Endothelial cell of umbilical vein (primary cell): Measurements from ENCODE around the gene ZC3HAV1. TPM values are rescaled to one million over a fixed set of nuclear protein-coding genes. Genes with fewer than 3 reads are reported as not detected.
A peak's percentile ranks its signal among the peaks of the same experiment; 100 is the strongest.

Source experiments
- BruUV-seq: library from RNA; stranded (reverse); fragments of 400-500 nt; replicated peaks from 2 replicates; lab custom pipeline; 2021; lab: Mats Ljungman, UMichigan
- CTCF ChIA-PET: fragments of 300-600, 350-600 bp; sonication (Branson Sonifier 250); formaldehyde crosslinking; loops from one replicate; lab custom pipeline; 2021; ENCODE audit warnings: antibody characterized with exemption, inconsistent platforms; lab: Charles Lee
- POLR2A ChIA-PET: fragments of 300-600, 350-600 bp; sonication (Branson Sonifier 250); formaldehyde crosslinking; loops from one replicate; lab custom pipeline; 2021; ENCODE audit warnings: antibody characterized with exemption, inconsistent platforms; lab: Charles Lee
- DNase-seq: peaks from one replicate; pipeline ENCODE4 v3.0.0-alpha.2; 2011; ENCODE audit warnings: low read depth, low spot score
- FAIRE-seq: peaks from 2 replicates; lab custom pipeline; 2011; peaks lifted over from hg19 to GRCh38; lab: Jason Lieb, UNC
- H2AFZ ChIP-seq: 2 replicates; pipeline ENCODE4 v1.6.0; 2012; ENCODE audit warnings: low read depth, low read length, control low read depth, inconsistent platforms
- H3K27ac ChIP-seq: 2 replicates; pipeline ENCODE4 v1.5.1; 2011; ENCODE audit warnings: low read depth, mild to moderate bottlenecking, control low read depth, low read length, moderate library complexity; ENCODE audit not compliant: insufficient read depth
- H3K27me3 ChIP-seq, 2 experiments: 2 replicates each; pipeline versions ENCODE4 v1.6.0 to v1.6.1; 2011; ENCODE audit warnings: low read length in 2 of 2, mixed read lengths in 1 of 2; ENCODE audit not compliant: control insufficient read depth in 2 of 2, insufficient read depth in 2 of 2
- H3K36me3 ChIP-seq, 2 experiments: 2 replicates in 1 of 2; 3 replicates in 1 of 2; pipeline ENCODE4 v1.5.1; 2011; ENCODE audit warnings: low read length in 2 of 2, mild to moderate bottlenecking in 1 of 2, moderate library complexity in 1 of 2; ENCODE audit not compliant: control insufficient read depth in 2 of 2, insufficient read depth in 2 of 2; ENCODE audit errors: extremely low read depth in 1 of 2
- H3K4me1 ChIP-seq: 3 replicates; pipeline ENCODE4 v1.5.1; 2011; ENCODE audit warnings: mild to moderate bottlenecking, low read length; ENCODE audit not compliant: control insufficient read depth, insufficient read depth; ENCODE audit errors: extremely low read depth
- H3K4me2 ChIP-seq: 2 replicates; pipeline ENCODE4 v1.6.1; 2011; ENCODE audit warnings: low read length, control low read depth, mixed read lengths; ENCODE audit not compliant: insufficient read depth
- H3K4me3 ChIP-seq, 3 experiments: fragments of 200-600 bp in 1 of 3; sonication (generic), shearing (Covaris generic) in 1 of 3; replicated peaks in 1 of 3; 2 replicates each; pipeline ENCODE4 v1.5.1; 2011 to 2016; ENCODE audit warnings: control low read depth in 3 of 3, low read length in 3 of 3, mild to moderate bottlenecking in 2 of 3, inconsistent platforms in 1 of 3, low read depth in 1 of 3, moderate library complexity in 1 of 3; ENCODE audit not compliant: insufficient read depth in 1 of 3
- H3K79me2 ChIP-seq: 2 replicates; pipeline ENCODE4 v1.6.0; 2012; ENCODE audit warnings: low read length, inconsistent platforms; ENCODE audit not compliant: control insufficient read depth, insufficient read depth
- H3K9ac ChIP-seq: replicated peaks from 2 replicates; pipeline ENCODE3; 2011; ENCODE audit warnings: low read length, control low read depth; ENCODE audit not compliant: insufficient read depth; ENCODE audit errors: extremely low read depth
- H3K9me1 ChIP-seq: replicated peaks from 3 replicates; pipeline ENCODE4 v1.6.0; 2011; ENCODE audit warnings: mild to moderate bottlenecking, low read length; ENCODE audit not compliant: control insufficient read depth, insufficient read depth; ENCODE audit errors: extremely low read depth
- H3K9me3 ChIP-seq: replicated peaks from 2 replicates; pipeline ENCODE4 v1.5.1; 2012; ENCODE audit warnings: low read length, inconsistent platforms; ENCODE audit not compliant: control insufficient read depth, insufficient read depth
- H4K20me1 ChIP-seq: replicated peaks from 2 replicates; pipeline ENCODE3; 2011; ENCODE audit warnings: mild to moderate bottlenecking, low read length; ENCODE audit not compliant: control insufficient read depth, insufficient read depth; ENCODE audit errors: extremely low read depth
- FOS ChIP-seq: IDR thresholded peaks from 2 replicates; pipeline ENCODE4 v1.6.1; 2011; ENCODE audit warnings: mild to moderate bottlenecking, low read length, moderate library complexity, borderline replicate concordance; ENCODE audit not compliant: insufficient read depth
- GATA2 ChIP-seq: IDR thresholded peaks from 2 replicates; pipeline ENCODE4 v1.7.0; 2011; ENCODE audit warnings: low read depth, mild to moderate bottlenecking, moderate library complexity, mixed read lengths, low read length; ENCODE audit not compliant: insufficient read length, insufficient read depth
- JUN ChIP-seq: IDR thresholded peaks from 2 replicates; pipeline ENCODE4 v1.6.1; 2011; ENCODE audit warnings: borderline replicate concordance, low read depth; ENCODE audit not compliant: insufficient read length, insufficient read depth
- MYC ChIP-seq: IDR thresholded peaks from one replicate; pipeline ENCODE4 v1.6.1; 2011; ENCODE audit warnings: mild to moderate bottlenecking, low read depth, low read length
- POLR2A ChIP-seq: IDR thresholded peaks from 2 replicates; pipeline ENCODE4 v1.6.1; 2012; ENCODE audit warnings: low read depth, mild to moderate bottlenecking, control low read depth, low read length
- dilution Hi-C: fragments of 300-500 bp; cut with MboI; formaldehyde crosslinking; loops from one replicate; pipeline ENCODE4 v1.15.0; 2019; ENCODE audit warnings: low sequenced_read_pairs; ENCODE audit not compliant: extremely low pct_ligation_motif_present
- intact Hi-C: fragments of 100-400 bp; cut with micrococcal nuclease; formaldehyde crosslinking; loops from one replicate; pipeline ENCODE4 v1.10.0; 2022
- polyA plus RNA-seq, 4 experiments: library from polyadenylated mRNA; depleted of rRNA in 3 of 4; stranded (reverse) in 3 of 4; unstranded in 1 of 4; fragments of >200 nt; gene quantifications; 2 replicates each; pipeline versions ENCODE4 v1.2.1 to v1.2.3, GENCODE V29; 2011 to 2012; ENCODE audit warnings: missing spikeins in 1 of 4
- total RNA-seq: library from RNA; stranded (reverse); gene quantifications from 2 replicates; pipeline ENCODE4 v1.2.3, GENCODE V29; 2021
- TF ChIP-seq, protein P1 (sequence below): IDR thresholded peaks from 2 replicates; pipeline ENCODE4 v1.6.1; 2011; ENCODE audit not compliant: insufficient read depth, insufficient read length
- TF ChIP-seq, protein P2 (sequence below), 2 donors: IDR thresholded peaks; 1 replicate in 1 of 2; 2 replicates in 1 of 2; pipeline ENCODE4 v1.5.1; 2011; ENCODE audit warnings: low read length in 2 of 2, mild to moderate bottlenecking in 2 of 2, moderate library complexity in 2 of 2, control low read depth in 1 of 2, inconsistent platforms in 1 of 2, low read depth in 1 of 2; ENCODE audit not compliant: insufficient read depth in 1 of 2; ENCODE audit errors: extremely low read depth in 1 of 2

ZC3HAV1 gene
- total and polyA plus RNA-seq, 2 donors (not counting 3 experiments of a cell fraction or from before 2014, with no cell fraction given), result 17.1 to 37.7 TPM

DNA sequence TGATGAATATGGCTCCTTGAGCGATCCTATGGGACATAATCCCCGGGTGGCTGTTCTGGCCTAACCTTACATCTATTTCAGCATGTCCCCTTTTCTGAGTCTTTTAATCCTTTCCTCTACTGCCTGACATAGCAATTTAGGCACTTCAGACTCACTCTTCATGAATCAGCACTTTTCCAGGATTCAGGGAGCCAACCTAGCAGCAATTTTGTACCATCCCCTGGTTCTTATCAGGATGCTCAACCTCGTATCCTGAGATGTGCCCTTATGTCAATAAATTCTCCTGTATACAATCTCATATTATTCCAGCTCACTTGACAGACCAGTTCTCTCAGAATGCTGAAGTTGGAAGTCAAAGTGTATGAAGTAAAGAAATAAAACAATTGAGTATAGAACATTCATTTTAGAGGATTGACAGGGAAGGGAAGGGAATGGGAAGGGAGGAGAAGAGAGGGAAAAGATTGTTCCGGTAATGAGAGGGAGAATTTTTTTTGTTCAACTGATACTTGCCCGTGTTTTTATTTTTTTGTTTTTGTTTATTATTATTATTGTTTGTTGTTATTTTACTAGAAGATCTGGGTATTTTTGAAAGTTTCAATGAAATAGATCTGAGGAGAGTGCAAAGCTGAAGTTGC is 8.2 kb upstream of the ZC3HAV1 start:
- Histone ChIP-seq H3K9me1 (no peaks in the 10 kb centered on the region), H3K9ac (no peak overlapping the region), H3K9me3 (no peaks in the 10 kb centered on the region), H3K27me3 (no peaks in the 10 kb centered on the region), H3K36me3 (no peaks in the 10 kb centered on the region), H3K27ac (no peak overlapping the region), H4K20me1 (no peaks in the 10 kb centered on the region), H3K4me2 (peak overlapping the region; percentile 39), H2AFZ (no peak overlapping the region), H3K79me2 (no peaks in the 10 kb centered on the region), H3K4me3 (no peak overlapping the region), H3K4me1 (peaks cover 16% of the 10 kb centered on the region)
- TF ChIP-seq POLR2A (no peak), JUN (no peak), MYC (no peak), GATA2 (no peak), FOS (no peak)
- TF ChIP-seq, protein P1, sequence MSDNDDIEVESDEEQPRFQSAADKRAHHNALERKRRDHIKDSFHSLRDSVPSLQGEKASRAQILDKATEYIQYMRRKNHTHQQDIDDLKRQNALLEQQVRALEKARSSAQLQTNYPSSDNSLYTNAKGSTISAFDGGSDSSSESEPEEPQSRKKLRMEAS, result no peak
- TF ChIP-seq, protein P2, sequence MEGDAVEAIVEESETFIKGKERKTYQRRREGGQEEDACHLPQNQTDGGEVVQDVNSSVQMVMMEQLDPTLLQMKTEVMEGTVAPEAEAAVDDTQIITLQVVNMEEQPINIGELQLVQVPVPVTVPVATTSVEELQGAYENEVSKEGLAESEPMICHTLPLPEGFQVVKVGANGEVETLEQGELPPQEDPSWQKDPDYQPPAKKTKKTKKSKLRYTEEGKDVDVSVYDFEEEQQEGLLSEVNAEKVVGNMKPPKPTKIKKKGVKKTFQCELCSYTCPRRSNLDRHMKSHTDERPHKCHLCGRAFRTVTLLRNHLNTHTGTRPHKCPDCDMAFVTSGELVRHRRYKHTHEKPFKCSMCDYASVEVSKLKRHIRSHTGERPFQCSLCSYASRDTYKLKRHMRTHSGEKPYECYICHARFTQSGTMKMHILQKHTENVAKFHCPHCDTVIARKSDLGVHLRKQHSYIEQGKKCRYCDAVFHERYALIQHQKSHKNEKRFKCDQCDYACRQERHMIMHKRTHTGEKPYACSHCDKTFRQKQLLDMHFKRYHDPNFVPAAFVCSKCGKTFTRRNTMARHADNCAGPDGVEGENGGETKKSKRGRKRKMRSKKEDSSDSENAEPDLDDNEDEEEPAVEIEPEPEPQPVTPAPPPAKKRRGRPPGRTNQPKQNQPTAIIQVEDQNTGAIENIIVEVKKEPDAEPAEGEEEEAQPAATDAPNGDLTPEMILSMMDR (IDR thresholded peaks at IDR 0.05; ENCODE audit: extremely low read depth in 1 of 2, insufficient read depth in 1 of 2, low read depth in 1 of 2, low read length in 2 of 2), result no peak
- dilution Hi-C loops, result no loop called here
- FAIRE-seq, result no peak
- no TSS peak for BruUV-seq
- CTCF ChIA-PET, result interaction anchor here (1.0 to 1.9 kb wide), 5 partner anchors 10 to 64 kb away, joined by 3 to 5 read pairs (median 3); a partner anchor contains a TSS
- POLR2A ChIA-PET, result no interaction called here
- intact Hi-C loops, result loop anchor here (1.0 kb wide), 1 partner anchor 8 kb away; the partner anchor contains the start of gene ZC3HAV1
- no peak for DNase-seq
